Trophoblast cell (in vitro differentiated cells and primary cell): ENCODE measurements around the gene ISCU.

Experiments used
- DNase-seq, 2 donors: peaks; one replicate each; pipeline ENCODE4 v3.0.0-alpha.2; 2016
- H2AFZ ChIP-seq: 2 replicates; pipeline ENCODE4 v1.6.1; 2013; ENCODE audit warnings: low read length, moderate library complexity, mild to moderate bottlenecking; ENCODE audit not compliant: insufficient read depth, poor library complexity
- H2AK5ac ChIP-seq: 2 replicates; pipeline ENCODE4 v1.6.1; 2013; ENCODE audit warnings: mild to moderate bottlenecking, low read length
- H2BK120ac ChIP-seq: 2 replicates; pipeline ENCODE4 v1.6.1; 2013; ENCODE audit warnings: low read length, mild to moderate bottlenecking, moderate library complexity; ENCODE audit not compliant: insufficient read depth, poor library complexity
- H2BK12ac ChIP-seq: 2 replicates; pipeline ENCODE4 v1.6.1; 2013; ENCODE audit warnings: mild to moderate bottlenecking, low read length, moderate library complexity
- H2BK5ac ChIP-seq: 2 replicates; pipeline ENCODE4 v1.6.1; 2013; ENCODE audit warnings: low read length, low read depth, moderate library complexity, mild to moderate bottlenecking; ENCODE audit not compliant: poor library complexity
- H3K14ac ChIP-seq: 2 replicates; pipeline ENCODE4 v1.6.1; 2013; ENCODE audit warnings: mild to moderate bottlenecking, low read length
- H3K18ac ChIP-seq: 2 replicates; pipeline ENCODE4 v1.6.1; 2013; ENCODE audit warnings: mild to moderate bottlenecking, low read length
- H3K23ac ChIP-seq: 2 replicates; pipeline ENCODE4 v1.6.1; 2013; ENCODE audit warnings: low read length
- H3K27ac ChIP-seq: 2 replicates; pipeline ENCODE4 v1.5.1; 2013; ENCODE audit warnings: low read depth, mild to moderate bottlenecking, inconsistent platforms, low read length, moderate library complexity
- H3K27me3 ChIP-seq: 2 replicates; pipeline ENCODE4 v1.6.1; 2013; ENCODE audit warnings: inconsistent platforms, mild to moderate bottlenecking, low read length, moderate library complexity; ENCODE audit not compliant: insufficient read depth
- H3K36me3 ChIP-seq, 2 experiments: 1 replicate in 1 of 2; 2 replicates in 1 of 2; pipeline ENCODE4 v1.6.1; 2013; ENCODE audit warnings: low read length in 2 of 2, mild to moderate bottlenecking in 2 of 2, moderate library complexity in 1 of 2; ENCODE audit not compliant: insufficient read depth in 2 of 2, control insufficient read depth in 1 of 2
- H3K4ac ChIP-seq: 2 replicates; pipeline ENCODE4 v1.6.1; 2013; ENCODE audit warnings: low read depth, mild to moderate bottlenecking, low read length, moderate library complexity
- H3K4me1 ChIP-seq, 2 experiments: 1 replicate in 1 of 2; 2 replicates in 1 of 2; pipeline ENCODE4 v1.6.1; 2013; ENCODE audit warnings: low read length in 2 of 2, mild to moderate bottlenecking in 2 of 2, moderate library complexity in 1 of 2; ENCODE audit not compliant: insufficient read depth in 2 of 2, control insufficient read depth in 1 of 2
- H3K4me2 ChIP-seq: 2 replicates; pipeline ENCODE4 v1.6.1; 2013; ENCODE audit warnings: inconsistent platforms, mild to moderate bottlenecking, low read length, moderate library complexity
- H3K4me3 ChIP-seq: 2 replicates; pipeline ENCODE4 v1.5.1; 2013; ENCODE audit warnings: mild to moderate bottlenecking, low read depth, low read length, inconsistent platforms
- H3K79me1 ChIP-seq: one replicate; pipeline ENCODE4 v1.6.1; 2013; ENCODE audit warnings: low read length
- H3K79me2 ChIP-seq: 2 replicates; pipeline ENCODE4 v1.6.1; 2013; ENCODE audit warnings: low read length, mild to moderate bottlenecking; ENCODE audit not compliant: control insufficient read depth, insufficient read depth, poor library complexity
- H3K9ac ChIP-seq: 2 replicates; pipeline ENCODE4 v1.6.1; 2013; ENCODE audit warnings: mild to moderate bottlenecking, low read length
- H3K9me3 ChIP-seq: 2 replicates; pipeline ENCODE4 v1.6.1; 2013; ENCODE audit warnings: low read depth, mild to moderate bottlenecking, control low read depth, inconsistent platforms, low read length; ENCODE audit not compliant: insufficient read depth
- H4K12ac ChIP-seq: 2 replicates; pipeline ENCODE4 v1.6.1; 2013; ENCODE audit warnings: low read depth, mild to moderate bottlenecking, low read length, moderate library complexity
- H4K8ac ChIP-seq: 2 replicates; pipeline ENCODE4 v1.6.1; 2013; ENCODE audit warnings: low read depth, mild to moderate bottlenecking, low read length, moderate library complexity
- H4K91ac ChIP-seq: one replicate; pipeline ENCODE4 v1.6.1; 2013; ENCODE audit warnings: low read depth, mild to moderate bottlenecking, low read length, moderate library complexity
- WGBS: extraction: QIAGEN DNeasy Blood & Tissue Kit; methylation state at CpG from one replicate; pipeline ENCODE4 v1.1.7; 2013; ENCODE audit warnings: missing lambda C conversion rate; ENCODE audit not compliant: insufficient read length, insufficient coverage; ENCODE audit errors: extremely low coverage; 5-methylcytosine and 5-hydroxymethylcytosine counted together

The ISCU gene

GRCh38 chr12:108592033-108592909 lies 29.9 kb downstream of the ISCU start:
- H3K27me3 ChIP-seq, result no peaks in the 10 kb centered on the region
- H3K4me1 ChIP-seq, result peaks cover 18 to 30% of the 10 kb centered on the region in 2 experiments
- no peak overlapping the region for H3K9ac ChIP-seq
- peaks cover 6% of the 10 kb centered on the region for H3K79me2 ChIP-seq
- no peak overlapping the region for H3K23ac ChIP-seq
- peak overlapping the region; percentile 42 for H4K91ac ChIP-seq
- no peak overlapping the region for H2BK120ac ChIP-seq
- WGBS, result no CpG with 5 or more reads among the region's 25 CpGs
- no peak overlapping the region for H4K8ac ChIP-seq
- H4K12ac ChIP-seq, result no peak overlapping the region
- H2BK5ac ChIP-seq, result no peak overlapping the region
- peaks cover 0 to 9% of the 10 kb centered on the region in 2 experiments for H3K36me3 ChIP-seq
- no peak overlapping the region for H3K27ac ChIP-seq
- no peak overlapping the region for H2AFZ ChIP-seq
- H2AK5ac ChIP-seq, result peak overlapping the region; percentile 78
- no peak overlapping the region for H3K18ac ChIP-seq
- peaks cover 3% of the 10 kb centered on the region for H3K9me3 ChIP-seq
- no peak overlapping the region for H3K14ac ChIP-seq
- H3K4me2 ChIP-seq, result no peak overlapping the region
- peaks cover 36% of the 10 kb centered on the region for H3K79me1 ChIP-seq
- H2BK12ac ChIP-seq, result peak overlapping the region; percentile 79
- no peak overlapping the region for H3K4ac ChIP-seq
- DNase-seq, result no peak
- no peak overlapping the region for H3K4me3 ChIP-seq

GRCh38 chr12:108594323-108594903 lies 32.0 kb downstream of the ISCU start:
- Histone ChIP-seq H4K91ac (peak overlapping the region; percentile 42), H3K9me3 (peaks cover 3% of the 10 kb centered on the region), H3K4me2 (no peak overlapping the region), H3K14ac (no peak overlapping the region), H3K79me2 (peaks cover 3% of the 10 kb centered on the region), H4K8ac (no peak overlapping the region), H3K4ac (no peak overlapping the region), H3K4me3 (no peak overlapping the region), H4K12ac (no peak overlapping the region), H3K27me3 (no peaks in the 10 kb centered on the region), H3K9ac (no peak overlapping the region), H3K27ac (no peak overlapping the region), H3K79me1 (peaks cover 29% of the 10 kb centered on the region), H2BK120ac (no peak overlapping the region), H3K36me3 (peaks cover 0 to 9% of the 10 kb centered on the region in 2 experiments), H2BK12ac (peak overlapping the region; percentile 81), H2AK5ac (no peak overlapping the region), H2BK5ac (no peak overlapping the region), H3K18ac (no peak overlapping the region), H3K4me1 (peaks cover 20 to 33% of the 10 kb centered on the region in 2 experiments), H3K23ac (no peak overlapping the region), H2AFZ (no peak overlapping the region)
- DNase-seq, result no peak
- WGBS, result no CpG with 5 or more reads among the region's 10 CpGs

- Histone ChIP-seq H3K23ac (no peak overlapping the region), H3K79me2 (peaks cover 3% of the 10 kb centered on the region), H4K91ac (no peak overlapping the region), H3K9me3 (peaks cover 3% of the 10 kb centered on the region), H4K12ac (no peak overlapping the region), H3K27me3 (no peaks in the 10 kb centered on the region), H3K27ac (no peak overlapping the region), H2BK12ac (no peak overlapping the region), H4K8ac (no peak overlapping the region), H3K18ac (no peak overlapping the region), H3K79me1 (peaks cover 25% of the 10 kb centered on the region), H3K4me2 (no peak overlapping the region), H3K4ac (no peak overlapping the region), H3K14ac (no peak overlapping the region), H3K4me1 (peaks cover 19 to 29% of the 10 kb centered on the region in 2 experiments), H2AFZ (no peak overlapping the region), H2BK5ac (no peak overlapping the region), H2BK120ac (no peak overlapping the region), H2AK5ac (no peak overlapping the region), H3K9ac (no peak overlapping the region), H3K36me3 (peaks cover 0 to 9% of the 10 kb centered on the region in 2 experiments), H3K4me3 (peak overlapping the region; percentile 5)
- WGBS, result 100% methylated on average over 4 of the region's 7 CpGs
- no peak for DNase-seq
Measured at GRCh38 chr12:108594960-108595710, 32.7 kb downstream of the ISCU start.
